ENCODE measurements around the gene DHX38.
"Not testable (repeated sequence)": the region's sequence is repeated elsewhere in the genome, so short reads cannot be mapped to it uniquely, and the experiment has no call there.

Gene DHX38

GRCh38 chr16:72093448-72094265 lies at the start of gene DHX38, which contains the start of gene TXNL4B:
TSS of gene DHX38 (plus strand) at chr16:72093847. CDS start at chr16:72096158, 2,311 bp downstream.
TSS of gene TXNL4B (minus strand) at chr16:72093620. CDS start at chr16:72090749, 2,871 bp downstream.
- peak; percentile 97 to 98 for DNase-seq (ENCODE audit: low read depth in 2 of 2)

- no peak for DNase-seq (ENCODE audit: low read depth in 2 of 2)
Measured at GRCh38 chr16:72044296-72044695, 49.4 kb upstream of the DHX38 start.

DNA sequence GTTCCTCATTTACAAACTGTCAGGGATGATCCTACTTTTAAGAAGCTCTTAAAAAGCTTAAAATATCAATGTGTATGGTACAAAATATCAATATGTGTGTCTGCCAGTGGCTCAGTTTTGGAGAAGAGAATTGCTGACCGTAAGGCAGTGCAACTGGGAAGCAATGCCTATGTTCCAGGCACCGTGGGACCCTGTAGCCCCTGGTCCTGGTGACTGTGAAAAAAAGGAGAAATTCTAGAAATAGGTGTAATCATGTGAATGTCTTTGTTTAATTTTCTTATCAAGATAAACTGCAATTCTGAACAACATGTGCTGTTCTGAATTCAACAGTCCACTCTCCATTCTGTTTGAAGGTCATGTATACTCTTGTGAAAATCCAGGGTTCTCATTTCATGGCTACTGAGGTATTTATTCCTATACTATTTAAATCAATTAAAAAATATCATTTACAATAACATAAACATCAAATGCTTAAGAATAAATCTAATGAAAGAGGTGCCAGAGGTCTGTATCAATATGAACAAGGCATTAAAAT lies 48.8 kb upstream of the DHX38 start:
- no peak for DNase-seq (ENCODE audit: low read depth in 2 of 2)

GRCh38 chr16:72049110-72049509 lies 44.5 kb upstream of the DHX38 start:
- no peak for DNase-seq (ENCODE audit: low read depth in 2 of 2)

- no peak for DNase-seq (ENCODE audit: low read depth in 2 of 2)
Measured at GRCh38 chr16:72050769-72051464, 42.7 kb upstream of the DHX38 start.

GRCh38 chr16:72051818-72052217 lies 41.8 kb upstream of the DHX38 start:
- DNase-seq (ENCODE audit: low read depth in 2 of 2) = no peak

GRCh38 chr16:72054254-72054847 lies 39.3 kb upstream of the DHX38 start, which contains the start of gene HP:
TSS of gene HP (plus strand) at chr16:72054505. CDS start at chr16:72054653, 148 bp downstream.
- DNase-seq (ENCODE audit: low read depth in 2 of 2) = not testable (repeated sequence)

DNA sequence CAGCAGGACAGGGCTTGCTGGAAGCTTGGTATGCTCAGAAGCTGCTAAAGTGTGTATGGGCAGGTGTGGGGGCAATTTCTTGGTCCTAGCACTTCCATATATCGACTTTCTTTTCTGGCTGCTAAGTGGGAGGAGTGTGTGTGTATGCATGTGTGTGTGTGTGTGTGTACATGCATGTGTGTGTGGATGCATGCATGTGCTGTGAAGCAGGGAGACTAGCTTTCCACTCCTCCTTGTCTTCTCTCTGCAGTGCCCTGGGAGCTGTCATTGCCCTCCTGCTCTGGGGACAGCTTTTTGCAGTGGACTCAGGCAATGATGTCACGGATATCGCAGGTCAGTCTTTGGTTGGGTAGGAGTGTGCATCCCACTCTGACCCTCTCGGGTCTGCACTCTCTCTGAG lies 37.7 kb upstream of the DHX38 start:
- DNase-seq (ENCODE audit: low read depth in 2 of 2) = no peak

GRCh38 chr16:72057313-72057712 lies 36.3 kb upstream of the DHX38 start:
- not testable (repeated sequence) for DNase-seq (ENCODE audit: low read depth in 2 of 2)

- not testable (repeated sequence) for DNase-seq (ENCODE audit: low read depth in 2 of 2)
Measured at GRCh38 chr16:72059060-72059459, 34.6 kb upstream of the DHX38 start.

DNA sequence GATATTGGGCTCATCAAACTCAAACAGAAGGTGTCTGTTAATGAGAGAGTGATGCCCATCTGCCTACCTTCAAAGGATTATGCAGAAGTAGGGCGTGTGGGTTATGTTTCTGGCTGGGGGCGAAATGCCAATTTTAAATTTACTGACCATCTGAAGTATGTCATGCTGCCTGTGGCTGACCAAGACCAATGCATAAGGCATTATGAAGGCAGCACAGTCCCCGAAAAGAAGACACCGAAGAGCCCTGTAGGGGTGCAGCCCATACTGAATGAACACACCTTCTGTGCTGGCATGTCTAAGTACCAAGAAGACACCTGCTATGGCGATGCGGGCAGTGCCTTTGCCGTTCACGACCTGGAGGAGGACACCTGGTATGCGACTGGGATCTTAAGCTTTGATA lies 33.2 kb upstream of the DHX38 start:
- no peak for DNase-seq (ENCODE audit: low read depth in 2 of 2)

- DNase-seq (ENCODE audit: low read depth in 2 of 2) = no peak
Measured at GRCh38 chr16:72061564-72061963, 32.1 kb upstream of the DHX38 start.

DNA sequence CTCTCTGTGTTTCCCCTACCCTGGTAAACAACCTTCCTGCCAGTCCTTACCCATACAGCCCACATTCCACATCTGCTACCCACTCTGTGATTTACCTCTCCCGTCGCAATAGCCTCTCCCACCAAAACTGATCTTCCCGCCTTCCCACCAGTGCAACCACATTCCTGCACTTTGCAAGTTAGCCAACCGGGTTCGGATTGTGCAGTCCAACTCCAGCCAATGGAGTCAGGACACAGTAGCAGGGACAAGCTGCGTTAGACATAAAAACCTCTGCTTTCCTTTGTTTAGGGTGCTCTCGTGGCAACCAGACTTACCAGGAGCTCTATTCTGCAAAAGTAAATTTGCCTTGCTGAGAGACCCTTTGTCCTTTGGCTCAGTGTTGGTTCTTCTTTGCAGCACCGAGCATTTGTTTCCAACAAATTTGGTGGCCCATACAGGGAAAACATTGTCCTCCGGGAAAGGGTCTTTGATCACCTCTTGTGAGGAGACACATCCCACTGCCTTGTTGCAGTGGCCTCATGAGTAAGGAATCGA lies 29.2 kb upstream of the DHX38 start:
- DNase-seq (ENCODE audit: low read depth in 2 of 2) = no peak

DNA sequence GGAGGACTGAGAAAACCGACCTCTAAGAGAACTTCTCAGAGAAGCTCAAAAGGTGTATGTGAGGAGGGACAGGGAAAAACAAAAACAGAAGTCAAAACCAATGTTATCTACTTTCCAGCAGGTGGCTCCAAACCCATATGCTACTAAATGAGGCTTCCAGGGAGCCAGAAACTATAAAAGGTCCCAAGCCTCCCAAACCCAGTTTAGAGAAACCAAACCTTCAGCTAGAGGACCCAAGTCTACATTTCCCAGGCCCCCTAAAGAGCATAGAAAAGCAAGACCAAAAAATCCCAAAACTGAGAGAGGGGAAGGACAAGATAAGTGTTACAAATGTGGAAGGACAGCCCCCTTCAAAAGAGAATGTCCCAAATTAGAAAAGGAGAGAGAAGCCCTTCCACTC lies 26.9 kb upstream of the DHX38 start:
- no peak for DNase-seq (ENCODE audit: low read depth in 2 of 2)

GRCh38 chr16:72068930-72069329 lies 24.7 kb upstream of the DHX38 start:
- no peak for DNase-seq (ENCODE audit: low read depth in 2 of 2)

- no peak for DNase-seq (ENCODE audit: low read depth in 2 of 2)
Measured at GRCh38 chr16:72072514-72073342, 20.9 kb upstream of the DHX38 start.

DNA sequence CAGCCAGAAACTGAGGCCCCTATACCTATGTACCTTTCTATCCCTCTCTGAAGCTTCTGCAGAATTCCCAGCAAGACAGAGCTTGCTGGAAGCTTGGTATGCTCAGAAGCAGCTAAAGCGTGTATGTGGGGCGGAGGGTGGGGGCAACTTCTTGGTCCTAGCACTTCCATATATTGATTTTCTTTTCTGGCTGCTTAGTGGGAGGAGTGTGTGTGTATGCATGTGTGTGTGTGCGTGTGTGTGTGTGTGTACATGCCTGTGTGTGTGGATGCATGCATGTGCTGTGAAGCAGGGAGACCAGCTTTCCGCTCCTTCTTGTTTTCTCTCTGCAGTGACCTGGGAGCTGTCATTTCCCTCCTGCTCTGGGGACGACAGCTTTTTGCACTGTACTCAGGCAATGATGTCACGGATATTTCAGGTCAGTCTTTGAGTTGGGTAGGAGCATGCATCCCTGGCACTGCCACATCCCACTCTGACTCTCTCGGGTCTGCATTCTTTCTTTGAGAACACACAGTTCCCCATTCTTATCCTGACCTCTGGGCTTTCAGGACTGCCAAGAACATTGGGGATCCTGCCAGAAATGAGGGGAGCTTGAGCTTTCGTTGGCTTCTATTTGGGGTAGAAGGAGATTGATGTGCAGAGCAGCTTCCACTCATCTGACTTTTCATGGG lies 20.0 kb upstream of the DHX38 start:
- no peak for DNase-seq (ENCODE audit: low read depth in 2 of 2)

DNA sequence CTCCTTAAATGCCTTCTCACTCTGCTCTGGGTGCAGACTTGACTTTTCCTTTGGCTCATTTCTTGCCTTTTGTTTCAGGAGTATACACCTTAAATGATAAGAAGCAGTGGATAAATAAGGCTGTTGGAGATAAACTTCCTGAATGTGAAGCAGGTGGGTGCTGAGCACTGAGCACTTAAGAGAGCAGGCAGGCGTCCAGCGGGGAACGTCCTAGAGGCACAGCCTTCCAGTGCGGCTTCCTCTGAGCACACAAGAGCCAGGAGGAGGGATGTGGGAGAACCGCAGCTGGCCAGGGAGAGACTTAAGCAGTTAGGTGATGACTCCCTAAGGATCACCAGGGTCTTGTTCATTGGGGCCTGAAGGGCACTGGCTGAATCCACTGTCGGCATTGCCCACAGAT lies 18.6 kb upstream of the DHX38 start:
- DNase-seq (ENCODE audit: low read depth in 2 of 2) = not testable (repeated sequence)

GRCh38 chr16:72076991-72077706 lies 16.5 kb upstream of the DHX38 start:
- DNase-seq (ENCODE audit: low read depth in 2 of 2) = not testable (repeated sequence)
